SK-N-SH treated with all-trans-retinoic acid at 6 μM for 48 hours (cell line): ENCODE data around the gene ATG10.

Experiments
- ATAC-seq: fragments of 200-7000 bp; cut with Tn5 transposase; 3 replicates; pipeline ENCODE4 v1.9.1; 2020; ENCODE audit warnings: mild to moderate bottlenecking, moderate library complexity
- ARNTL ChIP-seq: fragments of 450-650 bp; formaldehyde crosslinking; IDR thresholded peaks from 2 replicates; pipeline ENCODE4 v1.5.0; 2020; ENCODE audit warnings: low read depth, mild to moderate bottlenecking, moderate library complexity, borderline replicate concordance
- CSRNP3 ChIP-seq: fragments of 250-450 bp; sonication (Bioruptor Pico); IDR thresholded peaks from 2 replicates; pipeline ENCODE4 v1.5.1; 2021; ENCODE audit warnings: mild to moderate bottlenecking, moderate library complexity
- ESRRG ChIP-seq: fragments of 250-450 bp; sonication (Bioruptor Pico); IDR thresholded peaks from 2 replicates; pipeline ENCODE4 v1.6.1; 2021; ENCODE audit warnings: mild to moderate bottlenecking
- GLIS3 ChIP-seq: fragments of 250-450 bp; sonication (Bioruptor Pico); IDR thresholded peaks from 2 replicates; pipeline ENCODE4 v1.5.0; 2020; ENCODE audit warnings: mild to moderate bottlenecking, moderate library complexity
- ISL1 ChIP-seq: fragments of 250-450 bp; sonication (Bioruptor Pico); IDR thresholded peaks from 2 replicates; pipeline ENCODE4 v2.1.2; 2022; ENCODE audit warnings: mild to moderate bottlenecking, moderate library complexity
- OSR1 ChIP-seq: fragments of 250-450 bp; sonication (Bioruptor Pico); IDR thresholded peaks from 2 replicates; pipeline ENCODE4 v1.8.0; 2022; ENCODE audit warnings: moderate library complexity, mild to moderate bottlenecking, inconsistent platforms
- POU6F1 ChIP-seq: fragments of 250-450 bp; sonication (Bioruptor Pico); IDR thresholded peaks from 2 replicates; pipeline ENCODE4 v1.8.0; 2021; ENCODE audit warnings: low read depth, mild to moderate bottlenecking, moderate library complexity, borderline replicate concordance
- RARB ChIP-seq: fragments of 250-450 bp; sonication (Bioruptor Pico); IDR thresholded peaks from 2 replicates; pipeline ENCODE4 v1.8.0; 2021; ENCODE audit warnings: mild to moderate bottlenecking, moderate library complexity
- SNAI2 ChIP-seq: fragments of 250-450 bp; sonication (Bioruptor Pico); IDR thresholded peaks from 2 replicates; pipeline ENCODE4 v1.5.0; 2020; ENCODE audit warnings: mild to moderate bottlenecking, moderate library complexity
- TCF4 ChIP-seq: fragments of 250-450 bp; sonication (Bioruptor Pico); IDR thresholded peaks from 2 replicates; pipeline ENCODE4 v1.8.0; 2021; ENCODE audit warnings: mild to moderate bottlenecking, moderate library complexity, borderline replicate concordance
- TOX ChIP-seq: fragments of 250-450 bp; sonication (Bioruptor Pico); IDR thresholded peaks from 2 replicates; pipeline ENCODE4 v1.8.0; 2021; ENCODE audit warnings: mild to moderate bottlenecking, moderate library complexity, borderline replicate concordance
- TSHZ2 ChIP-seq: fragments of 250-450 bp; sonication (Bioruptor Pico); IDR thresholded peaks from 2 replicates; pipeline ENCODE4 v1.5.0; 2020; ENCODE audit warnings: mild to moderate bottlenecking, moderate library complexity
- ZC3H10 ChIP-seq: fragments of 250-450 bp; sonication (Bioruptor Pico); IDR thresholded peaks from 2 replicates; pipeline ENCODE4 v1.5.1; 2021; ENCODE audit warnings: mild to moderate bottlenecking, moderate library complexity
- ZFP3 ChIP-seq: fragments of 250-450 bp; sonication (Bioruptor Pico); IDR thresholded peaks from 2 replicates; pipeline ENCODE4 v1.5.0; 2020; ENCODE audit warnings: mild to moderate bottlenecking, moderate library complexity
- ZFP30 ChIP-seq: fragments of 450-650 bp; formaldehyde crosslinking; IDR thresholded peaks from 2 replicates; pipeline ENCODE4 v1.5.0; 2022; ENCODE audit warnings: mild to moderate bottlenecking, moderate library complexity
- ZNF70 ChIP-seq: fragments of 450-650 bp; formaldehyde crosslinking; IDR thresholded peaks from 2 replicates; pipeline ENCODE4 v1.5.0; 2020; ENCODE audit warnings: mild to moderate bottlenecking, moderate library complexity
- TF ChIP-seq, protein P1 (sequence below): fragments of 250-450 bp; sonication (Bioruptor Pico); IDR thresholded peaks from 2 replicates; pipeline ENCODE4 v1.8.0; 2020; ENCODE audit warnings: mild to moderate bottlenecking, moderate library complexity, borderline replicate concordance

The ATG10 gene

DNA sequence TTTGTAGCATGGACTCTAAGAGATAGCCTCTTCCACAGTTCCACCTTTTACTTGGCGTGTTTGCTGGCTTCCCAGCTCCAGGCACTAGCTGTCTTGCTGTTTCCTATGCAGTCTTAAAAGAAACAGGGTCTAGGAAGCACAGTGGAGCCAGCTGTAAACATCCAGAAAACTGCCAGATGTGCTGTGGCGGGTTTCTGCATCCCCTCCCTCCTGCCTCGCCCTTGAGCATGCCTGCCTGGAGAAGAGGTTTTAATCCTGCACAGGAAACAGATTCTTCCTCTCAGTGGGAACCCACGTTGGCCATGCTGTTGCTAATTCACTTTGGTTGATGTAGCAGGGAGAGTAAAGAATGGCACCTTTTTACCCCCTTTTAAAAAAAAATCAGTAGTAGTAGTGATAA is 185.1 kb downstream of the ATG10 start:
- TF ChIP-seq POU6F1 (CRISPR knock-in tag) = no peak
- TF ChIP-seq OSR1 (CRISPR knock-in tag) = no peak
- TF ChIP-seq ZFP30 = no peak
- TF ChIP-seq ZNF70 (CRISPR knock-in tag) = no peak
- no peak for ATAC-seq

GRCh38 chr5:82158755-82159413 is 187.1 kb downstream of the ATG10 start:
- ATAC-seq = peak; percentile 90

GRCh38 chr5:82160948-82161347 is 189.1 kb downstream of the ATG10 start:
- TF ChIP-seq POU6F1 (CRISPR knock-in tag) (no peak), ZNF70 (CRISPR knock-in tag) (no peak), ZFP3 (no peak), TSHZ2 (no peak), ZC3H10 (CRISPR knock-in tag) (no peak), ARNTL (CRISPR knock-in tag) (no peak), OSR1 (CRISPR knock-in tag) (no peak), TCF4 (no peak)
- TF ChIP-seq, protein P1, sequence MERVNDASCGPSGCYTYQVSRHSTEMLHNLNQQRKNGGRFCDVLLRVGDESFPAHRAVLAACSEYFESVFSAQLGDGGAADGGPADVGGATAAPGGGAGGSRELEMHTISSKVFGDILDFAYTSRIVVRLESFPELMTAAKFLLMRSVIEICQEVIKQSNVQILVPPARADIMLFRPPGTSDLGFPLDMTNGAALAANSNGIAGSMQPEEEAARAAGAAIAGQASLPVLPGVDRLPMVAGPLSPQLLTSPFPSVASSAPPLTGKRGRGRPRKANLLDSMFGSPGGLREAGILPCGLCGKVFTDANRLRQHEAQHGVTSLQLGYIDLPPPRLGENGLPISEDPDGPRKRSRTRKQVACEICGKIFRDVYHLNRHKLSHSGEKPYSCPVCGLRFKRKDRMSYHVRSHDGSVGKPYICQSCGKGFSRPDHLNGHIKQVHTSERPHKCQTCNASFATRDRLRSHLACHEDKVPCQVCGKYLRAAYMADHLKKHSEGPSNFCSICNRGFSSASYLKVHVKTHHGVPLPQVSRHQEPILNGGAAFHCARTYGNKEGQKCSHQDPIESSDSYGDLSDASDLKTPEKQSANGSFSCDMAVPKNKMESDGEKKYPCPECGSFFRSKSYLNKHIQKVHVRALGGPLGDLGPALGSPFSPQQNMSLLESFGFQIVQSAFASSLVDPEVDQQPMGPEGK (CRISPR knock-in tag) = no peak
- no peak for ATAC-seq

More at GRCh38 chr5:82158755-82159413, 187.1 kb downstream of the ATG10 start:
- TF ChIP-seq ISL1 (CRISPR knock-in tag) = peak; percentile 34; the same call in 1 of the 2 replicates
- no peak for TF ChIP-seq ZNF70 (CRISPR knock-in tag)
- TF ChIP-seq, protein P1 (CRISPR knock-in tag) = no peak
- TF ChIP-seq, all 23 proteins: peak for 1

DNA sequence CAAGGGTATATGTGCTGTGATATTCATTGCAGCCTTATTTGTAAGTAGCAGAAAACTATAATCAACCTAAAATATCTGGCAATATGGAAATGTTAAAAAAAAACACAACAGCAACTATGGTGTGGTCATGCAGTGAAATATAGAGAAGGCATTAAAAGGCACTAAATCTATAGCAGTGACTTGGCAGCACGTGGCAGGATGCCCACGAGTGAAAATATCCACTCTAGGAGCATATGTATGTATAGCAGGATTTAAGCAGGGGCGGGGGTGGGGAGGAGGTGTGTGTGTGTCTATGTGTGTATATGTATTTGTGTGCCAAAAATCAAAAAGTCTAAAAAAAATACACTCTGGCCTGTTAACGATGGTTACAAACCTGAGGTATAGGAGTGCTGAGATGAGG is 190.8 kb downstream of the ATG10 start:
- no peak for TF ChIP-seq GLIS3
- no peak for TF ChIP-seq SNAI2 (CRISPR knock-in tag)
- no peak for TF ChIP-seq RARB
- TF ChIP-seq CSRNP3 (CRISPR knock-in tag) = no peak
- TF ChIP-seq ESRRG (CRISPR knock-in tag) = no peak
- TF ChIP-seq TOX (CRISPR knock-in tag) = no peak
- TF ChIP-seq ZFP3 = no peak
- TF ChIP-seq, all 23 proteins: peak for 0
- no peak for ATAC-seq
